HepG2 (cell line): ENCODE measurements around the gene NUBPL.

ENCODE experiments used
- ADNP ChIP-seq: sonication (generic); formaldehyde crosslinking; IDR thresholded peaks from 2 replicates; pipeline ENCODE4 v1.4.0; 2020; ENCODE audit warnings: missing genetic modification reagents
- CBFB ChIP-seq: sonication (generic); formaldehyde crosslinking; IDR thresholded peaks from 2 replicates; pipeline ENCODE4 v1.4.0; 2020; ENCODE audit warnings: missing genetic modification reagents
- CBX1 ChIP-seq: IDR thresholded peaks from one replicate; pipeline ENCODE4 v1.6.1; 2016; ENCODE audit warnings: antibody characterized with exemption, low read depth
- CTCF ChIP-seq: sonication (generic); formaldehyde crosslinking; IDR thresholded peaks from 2 replicates; pipeline ENCODE4 v1.5.0; 2020; ENCODE audit warnings: mild to moderate bottlenecking, missing genetic modification reagents, moderate library complexity
- KDM4B ChIP-seq: sonication (generic); formaldehyde crosslinking; IDR thresholded peaks from 2 replicates; pipeline ENCODE4 v1.4.0; 2020; ENCODE audit warnings: missing genetic modification reagents
- MTA3 ChIP-seq: sonication (generic); formaldehyde crosslinking; IDR thresholded peaks from 2 replicates; pipeline ENCODE4 v1.4.0; 2020; ENCODE audit warnings: missing genetic modification reagents
- PAX8 ChIP-seq: sonication (generic); formaldehyde crosslinking; IDR thresholded peaks from 2 replicates; pipeline ENCODE4 v1.8.0; 2022; ENCODE audit warnings: mild to moderate bottlenecking, missing genetic modification reagents, borderline replicate concordance
- SRF ChIP-seq: IDR thresholded peaks from 2 replicates; pipeline ENCODE4 v1.6.1; 2011; ENCODE audit warnings: mild to moderate bottlenecking, low read depth, low read length, moderate library complexity
- TAF1 ChIP-seq: sonication (generic); formaldehyde crosslinking; IDR thresholded peaks from 2 replicates; pipeline ENCODE4 v1.4.0; 2020; ENCODE audit warnings: missing genetic modification reagents
- TOE1 ChIP-seq: sonication (generic); formaldehyde crosslinking; IDR thresholded peaks from 2 replicates; pipeline ENCODE4 v1.4.0; 2020; ENCODE audit warnings: mild to moderate bottlenecking, missing genetic modification reagents

GRCh38 chr14:31727797-31728196, 166.6 kb downstream of the NUBPL start:
- TF ChIP-seq MTA3, result no peak
- TF ChIP-seq CBFB (CRISPR knock-in tag), result no peak
- no peak for TF ChIP-seq KDM4B (CRISPR knock-in tag)
- no peak for TF ChIP-seq SRF
- no peak for TF ChIP-seq CTCF (CRISPR knock-in tag)
- no peak for TF ChIP-seq PAX8 (CRISPR knock-in tag)
- no peak for TF ChIP-seq TAF1 (CRISPR knock-in tag)
- no peak for TF ChIP-seq CBX1
- no peak for TF ChIP-seq TOE1
- TF ChIP-seq ADNP (CRISPR knock-in tag), result no peak
